PC-9 (cell line): ENCODE measurements around the gene SLC8A3. TPM values are rescaled to one million over a fixed set of nuclear protein-coding genes. Genes with fewer than 3 reads are reported as not detected.

ENCODE experiments used
- BruUV-seq: library from RNA; stranded (reverse); fragments of 400-500 nt; replicated peaks from 2 replicates; lab custom pipeline; 2021; lab: Mats Ljungman, UMichigan
- CTCF ChIA-PET: fragments of 300-600 bp; sonication (Branson Sonifier 250); formaldehyde crosslinking; loops from one replicate; lab custom pipeline; 2022; ENCODE audit warnings: antibody characterized with exemption; lab: Charles Lee
- POLR2A ChIA-PET: fragments of 300-600 bp; sonication (Branson Sonifier 250); formaldehyde crosslinking; loops from one replicate; lab custom pipeline; 2022; ENCODE audit warnings: antibody characterized with exemption; ENCODE audit not compliant: unreplicated experiment; lab: Charles Lee
- DNase-seq, 2 experiments: peaks; one replicate each; pipeline versions ENCODE4 v3.0.0 to v3.0.0-alpha.2; 2015 to 2022; ENCODE audit warnings: mixed read lengths in 1 of 2
- H2AFZ ChIP-seq: fragments of 200-600 bp; sonication (generic); 2 replicates; pipeline ENCODE4 v1.8.1; 2017; ENCODE audit warnings: antibody characterized with exemption
- H3F3A ChIP-seq: fragments of 200-600 bp; sonication (generic); 2 replicates; pipeline ENCODE4 v1.8.1; 2017; ENCODE audit warnings: antibody characterized with exemption, mild to moderate bottlenecking, low read depth; ENCODE audit not compliant: insufficient read depth
- H3K27ac ChIP-seq: fragments of 200-600 bp; sonication (generic); 2 replicates; pipeline ENCODE4 v1.6.1; 2016; ENCODE audit warnings: mixed run types
- H3K27me3 ChIP-seq: fragments of 200-600 bp; sonication (generic); 2 replicates; pipeline ENCODE4 v1.6.1; 2016; ENCODE audit warnings: low read depth, mixed run types; ENCODE audit not compliant: insufficient read depth
- H3K36me3 ChIP-seq: fragments of 200-600 bp; sonication (generic); 2 replicates; pipeline ENCODE4 v1.6.1; 2016; ENCODE audit warnings: low read depth, mixed run types
- H3K4me1 ChIP-seq: fragments of 200-600 bp; sonication (generic); replicated peaks from 2 replicates; pipeline ENCODE4 v1.6.1; 2016; ENCODE audit warnings: mixed run types; ENCODE audit not compliant: insufficient read depth
- H3K4me2 ChIP-seq: fragments of 200-600 bp; sonication (generic); 2 replicates; pipeline ENCODE4 v1.6.1; 2017; ENCODE audit warnings: mixed run types
- H3K4me3 ChIP-seq: fragments of 200-600 bp; sonication (generic); 2 replicates; pipeline ENCODE4 v1.6.1; 2016; ENCODE audit warnings: mixed run types
- H3K79me2 ChIP-seq: fragments of 200-600 bp; sonication (generic); 2 replicates; pipeline ENCODE4 v1.6.1; 2017; ENCODE audit warnings: low read depth, mixed run types
- H3K9me2 ChIP-seq: fragments of 200-600 bp; sonication (generic); 2 replicates; pipeline ENCODE4 v1.8.1; 2017; ENCODE audit warnings: mild to moderate bottlenecking; ENCODE audit not compliant: insufficient read depth
- H3K9me3 ChIP-seq: fragments of 200-600 bp; sonication (generic); 2 replicates; pipeline ENCODE4 v1.8.1; 2016; ENCODE audit warnings: low read depth; ENCODE audit not compliant: insufficient read depth
- H4K20me1 ChIP-seq: fragments of 200-600 bp; sonication (generic); 2 replicates; pipeline ENCODE4 v1.8.1; 2017; ENCODE audit not compliant: insufficient read depth
- CTCF ChIP-seq: fragments of 200-600 bp; sonication (generic); conservative IDR thresholded peaks from 2 replicates; pipeline ENCODE4 v1.6.1; 2017; ENCODE audit warnings: mixed run types, antibody characterized with exemption, mild to moderate bottlenecking, moderate library complexity
- EZH2 ChIP-seq: fragments of 200-600 bp; sonication (generic); IDR thresholded peaks from 2 replicates; pipeline ENCODE4 v1.8.0; 2017; ENCODE audit warnings: antibody characterized with exemption, low read depth
- intact Hi-C: fragments of 100-400 bp; cut with micrococcal nuclease; formaldehyde crosslinking; loops from one replicate; pipeline ENCODE4 v1.10.0; 2022; ENCODE audit not compliant: unreplicated experiment
- total RNA-seq: library from RNA; stranded (reverse); gene quantifications from 2 replicates; pipeline ENCODE4 v1.2.3, GENCODE V29; 2021

The SLC8A3 gene
- total RNA-seq, 1 experiment from 2014 or later: not detected

- Histone ChIP-seq H3K27ac (no peak overlapping the region), H2AFZ (no peak overlapping the region), H3K79me2 (no peaks in the 10 kb centered on the region), H3K9me3 (no peaks in the 10 kb centered on the region), H4K20me1 (no peaks in the 10 kb centered on the region), H3K9me2 (no peaks in the 10 kb centered on the region), H3K4me2 (no peak overlapping the region), H3K36me3 (no peaks in the 10 kb centered on the region), H3K4me1 (no peaks in the 10 kb centered on the region), H3K4me3 (no peak overlapping the region), H3K27me3 (peaks cover 64% of the 10 kb centered on the region), H3F3A (no peaks in the 10 kb centered on the region)
- ChIA-PET POLR2A (no interaction called here), CTCF (no interaction called here)
- no peak for DNase-seq
- no TSS peak for BruUV-seq
- no peak for TF ChIP-seq CTCF
- no peak for TF ChIP-seq EZH2
- intact Hi-C loops: no loop called here
Measured at GRCh38 chr14:70114621-70115156, 74.1 kb downstream of the SLC8A3 start.

- H3K4me2 ChIP-seq: no peak overlapping the region
- no peak for DNase-seq
- no peaks in the 10 kb centered on the region for H3K79me2 ChIP-seq
- no peaks in the 10 kb centered on the region for H3K4me1 ChIP-seq
- no peaks in the 10 kb centered on the region for H3F3A ChIP-seq
- no peak overlapping the region for H3K4me3 ChIP-seq
- TF ChIP-seq EZH2: no peak
- TF ChIP-seq CTCF: no peak
- H3K9me2 ChIP-seq: no peaks in the 10 kb centered on the region
- CTCF ChIA-PET: no interaction called here
- no peaks in the 10 kb centered on the region for H4K20me1 ChIP-seq
- peaks cover 59% of the 10 kb centered on the region for H3K27me3 ChIP-seq
- no TSS peak for BruUV-seq
- no peak overlapping the region for H3K27ac ChIP-seq
- no peak overlapping the region for H2AFZ ChIP-seq
- intact Hi-C loops: no loop called here
- no peaks in the 10 kb centered on the region for H3K36me3 ChIP-seq
- H3K9me3 ChIP-seq: no peaks in the 10 kb centered on the region
- POLR2A ChIA-PET: no interaction called here
Measured at GRCh38 chr14:70113211-70113610, 75.5 kb downstream of the SLC8A3 start.

- no peak overlapping the region for H3K4me3 ChIP-seq
- no peak for DNase-seq
- no peaks in the 10 kb centered on the region for H3F3A ChIP-seq
- H3K36me3 ChIP-seq: no peaks in the 10 kb centered on the region
- ChIA-PET CTCF (no interaction called here), POLR2A (no interaction called here)
- no peaks in the 10 kb centered on the region for H3K9me2 ChIP-seq
- peaks cover 49% of the 10 kb centered on the region; the same call in 1 of the 2 replicates for H3K27me3 ChIP-seq
- no peaks in the 10 kb centered on the region for H3K9me3 ChIP-seq
- TF ChIP-seq EZH2: no peak
- TF ChIP-seq CTCF: no peak
- H2AFZ ChIP-seq: no peak overlapping the region
- H3K27ac ChIP-seq: no peak overlapping the region
- BruUV-seq: no TSS peak
- intact Hi-C loops: no loop called here
- no peaks in the 10 kb centered on the region for H3K4me1 ChIP-seq
- H3K79me2 ChIP-seq: no peaks in the 10 kb centered on the region
- no peak overlapping the region for H3K4me2 ChIP-seq
- no peaks in the 10 kb centered on the region for H4K20me1 ChIP-seq
Measured at GRCh38 chr14:70108419-70108818, 80.3 kb downstream of the SLC8A3 start.
